Breast epithelium (tissue), 3 donors: ENCODE results near the gene PLXNA4.

Experiments
- CTCF ChIP-seq, 3 donors: fragments of 450-650 bp; IDR thresholded peaks; one replicate each; pipeline ENCODE4 v1.5.1; 2016 to 2017; ENCODE audit warnings: antibody characterized with exemption in 3 of 3, mild to moderate bottlenecking in 3 of 3, moderate library complexity in 3 of 3
- POLR2A ChIP-seq: fragments of 450-650 bp; IDR thresholded peaks from one replicate; pipeline ENCODE4 v1.6.1; 2016; ENCODE audit warnings: antibody characterized with exemption, mild to moderate bottlenecking, moderate library complexity

DNA sequence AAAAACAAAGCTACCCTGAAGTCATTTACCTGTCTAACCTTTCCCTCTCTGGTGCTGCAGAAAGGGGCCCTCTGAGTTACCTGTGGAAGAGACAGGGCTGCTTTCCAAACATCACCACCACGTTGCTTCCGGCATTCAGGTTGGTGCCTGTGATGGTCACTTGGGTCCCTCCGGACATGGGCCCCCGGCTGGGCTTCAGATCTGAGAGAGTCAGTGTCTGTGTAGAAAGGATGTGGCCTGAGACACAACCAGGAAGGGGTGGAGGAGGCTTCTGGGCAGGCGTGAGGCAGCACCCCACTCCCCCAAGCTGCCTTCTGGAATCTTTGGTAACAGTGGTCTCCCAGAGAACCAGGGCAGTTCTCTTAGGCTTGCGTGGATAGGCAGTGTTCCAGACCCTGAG, 388.9 kb downstream of the PLXNA4 start:
- TF ChIP-seq POLR2A (no peak), CTCF (IDR thresholded peaks at IDR 0.05) (no peak)
